KBM-7 (cell line): ENCODE data around the gene YOD1.
A peak's percentile ranks its signal among the peaks of the same experiment; 100 is the strongest.

ENCODE experiments used
- DNase-seq: peaks from one replicate; pipeline ENCODE4 v3.0.0-alpha.2; 2015
- in situ Hi-C: fragments of 300-500 bp; cut with MboI; formaldehyde crosslinking; loops from 2 replicates; pipeline ENCODE4 v1.14.3; 2020; ENCODE audit warnings: low sequenced_read_pairs, low pct_unique_long_range_greater_than_20kb, mixed read lengths

YOD1 gene

DNA sequence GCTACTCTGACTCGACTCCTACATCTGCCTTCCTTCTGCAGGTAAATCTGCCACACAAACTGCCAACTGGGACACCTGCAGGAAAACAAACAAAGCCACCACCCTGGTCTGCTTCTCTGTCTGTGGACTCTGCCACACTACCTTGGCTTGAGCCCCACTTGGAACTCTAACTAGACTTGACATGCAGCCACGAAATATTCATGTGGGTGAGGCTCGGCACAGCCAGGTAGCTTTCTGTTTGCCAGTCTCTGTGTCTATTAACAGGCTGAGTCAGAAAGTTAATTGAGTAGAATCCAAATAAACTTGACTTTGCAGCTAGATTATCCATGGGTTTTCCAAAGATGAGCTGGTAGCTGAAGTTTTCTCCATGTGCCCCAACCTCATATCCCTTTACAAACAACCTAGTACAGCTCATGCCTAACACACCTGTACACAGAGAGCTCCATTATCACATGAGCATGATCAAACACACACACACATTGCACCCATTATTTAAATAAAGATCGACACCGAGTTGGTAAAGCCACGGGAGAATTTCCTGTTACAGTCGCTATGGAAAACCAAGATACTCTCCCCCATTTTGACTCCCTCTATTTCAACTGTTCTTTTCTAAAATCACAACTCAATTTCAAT is 19.3 kb downstream of the YOD1 start:
- in situ Hi-C loops, result no loop called here
- no peak for DNase-seq

DNA sequence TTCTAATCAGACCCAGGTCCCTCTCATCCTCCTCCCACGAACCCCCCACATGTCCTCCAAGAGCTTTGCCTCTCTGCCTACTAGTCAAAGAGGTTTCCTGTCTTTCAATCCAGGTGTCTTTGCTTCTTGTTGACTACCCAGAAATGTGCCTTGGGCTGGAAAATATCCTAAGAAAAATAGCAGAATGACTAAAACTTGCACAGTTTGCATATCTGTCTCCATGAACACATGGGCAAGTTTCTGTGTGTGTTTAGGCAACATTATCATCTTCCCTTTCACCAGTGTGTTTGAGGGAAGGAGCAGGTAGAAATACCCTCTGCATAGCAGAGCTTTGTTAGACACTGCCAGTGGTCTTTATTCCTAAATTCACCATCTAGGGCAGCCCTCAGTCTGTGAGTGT is 20.0 kb downstream of the YOD1 start:
- no peak for DNase-seq
- in situ Hi-C loops, result no loop called here

DNA sequence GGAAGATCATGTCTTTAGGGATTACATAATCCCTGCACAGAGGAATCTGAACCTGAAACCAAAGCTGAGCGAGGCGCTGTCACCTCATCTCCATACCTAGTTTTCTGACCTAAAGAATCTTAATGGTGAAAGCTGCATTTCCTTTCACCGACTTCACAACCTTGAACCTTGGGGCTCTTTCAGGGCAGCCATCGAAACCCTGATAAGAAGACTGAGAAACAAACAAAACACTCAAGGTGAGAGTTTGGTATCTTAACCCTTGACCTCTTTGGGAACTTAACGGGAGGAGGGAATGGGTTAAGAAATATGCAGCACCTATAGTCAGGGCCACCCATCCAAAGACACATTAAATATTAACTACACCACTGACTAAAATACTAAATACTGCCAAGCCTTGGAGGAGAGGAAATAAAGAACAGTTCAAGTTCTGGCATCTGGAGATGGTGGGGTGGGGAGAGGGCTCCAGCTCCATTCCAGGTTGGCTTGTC is 20.4 kb downstream of the YOD1 start:
- DNase-seq, result no peak
- in situ Hi-C loops, result no loop called here

DNA sequence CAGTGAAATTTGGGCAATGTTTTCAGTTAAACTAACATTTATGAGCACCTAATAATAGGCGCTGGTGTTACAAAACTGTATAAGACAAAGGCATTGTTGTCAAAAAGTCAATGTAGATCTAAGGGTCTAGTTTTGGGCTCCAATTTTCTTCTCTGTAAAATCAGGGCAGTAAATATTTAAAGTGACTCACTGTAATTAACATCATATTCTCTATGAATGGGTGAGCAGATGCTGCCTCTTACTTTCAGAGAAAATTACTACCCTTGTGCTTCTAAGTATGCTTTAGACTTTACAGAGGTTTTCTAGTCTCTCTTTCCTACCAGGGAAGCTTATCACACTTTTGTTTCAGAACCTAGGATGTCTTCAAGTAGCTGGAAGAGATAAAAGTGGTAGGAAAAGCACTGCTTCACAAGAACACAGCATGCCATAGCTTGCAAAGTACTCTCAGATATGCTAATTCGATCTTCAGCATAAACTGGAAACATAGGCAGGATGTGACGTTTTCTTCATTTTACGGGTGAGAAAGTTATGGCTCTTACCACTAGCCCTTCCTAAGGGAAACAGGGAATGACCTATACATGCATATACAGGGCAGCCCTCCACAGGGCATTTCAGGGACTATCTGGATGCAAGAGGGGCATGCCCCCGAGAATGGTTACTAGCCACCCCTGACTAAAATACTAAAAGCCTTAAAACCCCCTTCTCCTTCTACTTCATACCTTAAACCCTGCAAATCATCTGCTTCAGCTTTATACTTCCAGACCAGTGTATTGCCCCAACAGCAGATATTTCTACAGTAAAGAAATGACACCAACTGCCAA is 21.1 kb downstream of the YOD1 start:
- in situ Hi-C loops, result no loop called here
- DNase-seq, result no peak

DNA sequence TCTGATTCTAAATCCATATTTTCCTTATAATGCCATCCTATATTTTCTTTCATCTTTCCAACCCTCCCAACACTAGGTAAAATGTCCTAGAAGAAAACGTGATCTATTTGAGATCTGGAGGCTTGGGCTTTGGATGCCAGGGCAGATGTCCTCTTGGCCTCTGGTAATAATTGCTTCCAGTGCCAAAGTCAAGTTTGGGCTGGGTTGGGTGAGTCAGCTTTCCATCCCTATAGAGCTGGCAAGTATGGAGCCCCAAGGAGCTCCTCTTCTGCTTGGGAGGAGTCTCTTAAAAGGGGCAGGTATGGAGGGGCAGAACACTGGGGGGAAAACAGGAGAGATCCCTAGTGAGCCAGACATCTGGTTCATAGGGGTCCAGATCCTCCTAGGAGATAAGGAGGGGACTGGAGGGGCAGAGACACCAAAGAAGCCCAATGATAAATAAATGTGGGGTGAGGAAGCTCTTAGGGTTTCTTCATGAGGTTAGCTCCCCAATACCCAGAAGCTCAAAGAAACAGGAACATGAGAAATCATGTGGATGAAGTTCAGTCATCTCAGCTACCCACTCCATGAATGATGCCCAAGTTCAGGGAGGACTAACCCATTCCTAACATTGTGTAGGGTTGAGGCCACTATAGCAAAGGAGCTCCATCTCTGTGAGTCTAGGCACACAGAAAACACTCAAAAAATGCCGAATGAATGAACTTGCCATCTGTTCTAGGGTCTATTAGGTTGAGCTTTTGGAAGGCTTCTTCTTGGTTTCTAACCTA is 21.9 kb downstream of the YOD1 start:
- no peak for DNase-seq
- in situ Hi-C loops, result no loop called here

DNA sequence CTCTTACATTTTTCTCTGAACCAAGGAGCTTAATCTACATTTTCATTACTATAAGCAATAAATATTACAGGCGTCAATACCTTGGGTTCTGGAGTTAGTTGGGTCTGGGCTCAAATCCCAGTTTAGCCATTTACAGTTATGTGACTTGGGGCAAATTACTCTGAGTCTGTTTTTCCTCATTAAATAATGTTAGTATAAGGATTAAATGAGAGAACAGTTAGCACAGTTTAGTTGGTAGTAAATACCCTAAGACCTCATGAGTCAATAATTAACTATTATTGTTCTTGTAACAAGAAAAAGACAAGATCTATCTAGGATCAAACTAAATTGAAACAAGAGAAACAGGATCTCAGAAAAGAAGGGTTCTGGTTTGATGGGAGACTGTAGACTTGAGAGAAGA is 23.1 kb downstream of the YOD1 start:
- in situ Hi-C loops, result no loop called here
- no peak for DNase-seq

DNA sequence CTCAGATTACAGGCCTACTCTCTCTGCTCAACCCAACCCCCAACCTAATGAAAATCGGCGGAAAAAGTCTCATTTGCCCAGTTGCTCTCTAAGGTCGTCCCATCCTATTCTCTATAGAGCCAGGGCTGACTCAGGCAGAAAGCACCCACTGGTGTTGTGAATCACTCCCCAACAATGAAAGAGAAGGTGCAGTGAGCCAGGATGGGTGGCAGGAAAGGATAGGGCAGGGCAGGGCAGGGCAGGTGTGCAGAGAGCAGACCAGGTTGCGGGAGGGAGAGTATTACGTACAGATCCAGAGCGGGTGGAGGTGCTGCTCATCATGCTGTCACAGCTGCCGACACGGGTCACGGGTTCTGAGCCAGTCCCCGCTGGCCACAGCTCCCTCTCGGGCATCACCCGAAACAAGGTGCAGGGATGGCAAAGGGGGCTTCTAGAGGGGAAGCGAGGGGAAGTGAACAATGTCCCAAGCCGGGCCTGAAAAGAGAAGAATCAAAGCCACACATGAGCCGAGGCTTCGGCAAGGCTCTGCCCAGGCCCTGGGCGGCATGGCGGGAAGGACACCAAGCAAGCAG is 23.7 kb downstream of the YOD1 start:
- no peak for DNase-seq
- in situ Hi-C loops, result no loop called here

DNA sequence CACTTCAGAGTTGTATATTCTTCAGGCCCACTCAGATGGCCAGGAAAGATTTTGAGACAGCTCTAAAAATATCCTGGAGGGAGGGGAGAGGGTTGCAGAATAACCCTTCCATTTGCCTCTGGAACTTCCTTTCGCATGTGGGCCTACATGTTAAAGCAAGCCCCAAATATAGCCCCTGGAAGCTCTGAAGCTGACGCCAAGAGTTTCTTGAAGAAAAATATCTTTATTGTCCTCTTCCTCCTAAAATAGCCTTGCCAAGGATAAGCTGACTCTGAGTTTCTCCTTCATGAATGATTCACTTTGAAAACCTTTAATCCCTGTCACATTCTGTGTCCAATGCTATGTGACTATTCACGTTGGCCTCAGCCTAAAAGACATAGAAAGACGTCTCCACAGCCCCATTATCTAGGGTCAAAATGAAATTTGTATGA is 24.9 kb downstream of the YOD1 start:
- in situ Hi-C loops, result no loop called here
- DNase-seq, result no peak

DNA sequence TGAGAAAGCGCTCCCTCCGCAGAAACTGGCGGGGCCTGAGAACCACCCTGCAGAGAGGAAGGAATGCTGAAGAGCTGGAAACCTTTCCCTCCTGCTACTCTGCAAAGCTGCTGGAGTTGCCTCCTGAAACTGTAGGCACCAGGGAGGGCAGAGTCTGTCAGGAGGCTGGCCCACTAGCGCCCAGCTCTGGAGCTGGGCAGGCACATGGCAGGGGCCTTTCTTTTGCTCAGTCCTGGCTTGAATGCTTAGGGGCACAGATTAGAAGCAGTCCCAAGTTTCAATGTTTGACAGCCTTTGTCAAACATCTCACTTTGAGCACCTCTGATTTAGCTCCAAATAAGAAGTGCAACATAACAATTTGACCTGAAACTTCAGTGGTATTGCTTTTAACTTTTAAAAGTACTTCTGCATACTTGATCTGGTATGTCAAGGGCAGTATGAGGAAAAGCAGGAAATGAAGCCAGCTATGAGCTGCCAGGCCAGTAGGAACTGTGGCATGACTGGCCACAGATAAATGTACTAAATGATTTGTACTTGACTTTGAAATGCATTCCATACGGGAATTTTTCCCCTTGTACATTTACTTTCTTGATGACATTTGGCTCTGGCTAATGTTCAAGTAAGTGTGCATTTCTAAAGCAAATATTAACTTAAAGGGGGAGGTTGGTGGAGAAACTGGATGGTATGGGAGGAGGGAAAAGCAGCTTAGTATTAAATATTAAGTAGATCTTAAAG is 25.7 kb downstream of the YOD1 start:
- DNase-seq, result no peak
- in situ Hi-C loops, result no loop called here

DNA sequence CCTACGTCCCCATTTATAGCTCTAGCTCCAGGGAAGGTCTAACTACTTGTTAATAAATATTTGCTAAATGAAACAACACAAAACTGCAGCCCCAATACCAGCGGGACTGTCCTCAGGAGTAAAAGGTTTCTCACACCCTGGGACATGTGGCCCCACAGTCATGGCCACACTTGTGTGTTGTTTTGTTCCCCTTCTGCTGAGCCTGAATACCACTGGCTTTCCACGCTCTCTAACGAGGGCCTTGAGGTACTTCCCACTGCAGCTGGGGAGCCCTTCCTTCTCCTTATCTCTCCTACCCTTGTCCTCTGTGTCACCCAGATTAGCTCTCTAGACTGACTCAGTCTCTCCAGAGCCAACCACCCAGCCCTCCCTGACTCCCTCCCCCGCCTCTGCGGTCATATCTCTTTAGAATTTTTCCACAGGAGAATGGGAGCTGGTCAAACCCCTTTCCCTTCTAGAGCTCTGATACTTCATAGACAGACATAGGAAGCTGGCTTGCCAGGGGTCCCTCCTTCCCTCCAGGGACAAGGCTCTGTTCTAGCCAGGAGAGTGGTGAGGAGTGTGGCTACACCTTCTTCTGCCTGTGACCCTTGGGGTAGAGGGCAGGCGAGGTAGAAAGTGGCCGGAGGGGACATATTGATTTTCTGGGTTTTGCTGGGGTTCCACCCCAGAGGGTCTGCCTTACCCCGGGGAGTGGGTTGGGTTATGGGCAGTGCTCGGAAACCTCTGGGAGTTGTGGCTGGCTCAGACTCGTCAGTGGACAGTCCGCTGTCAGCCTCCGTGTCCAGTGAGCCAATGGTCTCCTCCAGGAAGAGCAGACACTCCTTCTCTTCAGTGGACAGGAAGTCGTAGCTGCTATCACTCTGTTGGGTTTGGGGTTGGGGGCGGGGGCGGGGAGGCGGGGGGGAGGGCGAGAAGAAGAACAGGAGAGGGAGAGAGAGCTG is 26.5 kb downstream of the YOD1 start:
- peak; percentile 83 for DNase-seq
- in situ Hi-C loops, result no loop called here

DNA sequence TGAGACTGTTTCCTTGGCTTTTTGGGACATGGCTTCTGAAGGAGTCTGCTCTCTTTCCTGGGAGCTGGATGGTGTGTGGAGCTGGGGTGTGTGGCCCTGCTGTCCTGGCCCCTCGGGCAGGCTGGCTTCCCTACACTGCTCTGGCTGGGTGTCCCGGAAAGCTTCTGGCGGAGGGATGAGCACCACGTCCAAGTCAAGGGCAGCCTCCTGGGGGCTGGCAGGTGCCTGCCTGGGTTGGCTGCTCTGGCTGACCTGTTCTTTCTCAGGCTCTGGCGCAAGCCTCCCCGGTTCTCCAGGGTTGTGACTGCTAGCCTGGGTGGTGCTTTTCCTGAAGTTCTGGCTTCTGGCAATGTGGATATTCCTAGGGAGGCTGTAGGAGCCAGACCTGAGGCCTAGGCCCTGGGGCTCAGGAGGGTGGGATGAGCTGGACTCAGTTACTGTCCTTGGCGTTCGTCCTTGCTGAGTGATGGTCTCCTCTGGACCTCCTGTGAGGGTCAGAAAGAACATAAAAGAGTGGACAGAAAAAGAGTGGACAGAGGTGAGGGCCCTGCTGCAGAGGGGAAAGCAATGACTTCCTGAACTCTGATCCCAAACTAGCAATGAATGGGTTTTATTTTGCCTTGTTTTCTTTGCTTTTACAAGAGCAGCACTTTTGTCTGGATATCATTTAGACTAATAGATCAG is 27.9 kb downstream of the YOD1 start:
- in situ Hi-C loops, result no loop called here
- no peak for DNase-seq

DNA sequence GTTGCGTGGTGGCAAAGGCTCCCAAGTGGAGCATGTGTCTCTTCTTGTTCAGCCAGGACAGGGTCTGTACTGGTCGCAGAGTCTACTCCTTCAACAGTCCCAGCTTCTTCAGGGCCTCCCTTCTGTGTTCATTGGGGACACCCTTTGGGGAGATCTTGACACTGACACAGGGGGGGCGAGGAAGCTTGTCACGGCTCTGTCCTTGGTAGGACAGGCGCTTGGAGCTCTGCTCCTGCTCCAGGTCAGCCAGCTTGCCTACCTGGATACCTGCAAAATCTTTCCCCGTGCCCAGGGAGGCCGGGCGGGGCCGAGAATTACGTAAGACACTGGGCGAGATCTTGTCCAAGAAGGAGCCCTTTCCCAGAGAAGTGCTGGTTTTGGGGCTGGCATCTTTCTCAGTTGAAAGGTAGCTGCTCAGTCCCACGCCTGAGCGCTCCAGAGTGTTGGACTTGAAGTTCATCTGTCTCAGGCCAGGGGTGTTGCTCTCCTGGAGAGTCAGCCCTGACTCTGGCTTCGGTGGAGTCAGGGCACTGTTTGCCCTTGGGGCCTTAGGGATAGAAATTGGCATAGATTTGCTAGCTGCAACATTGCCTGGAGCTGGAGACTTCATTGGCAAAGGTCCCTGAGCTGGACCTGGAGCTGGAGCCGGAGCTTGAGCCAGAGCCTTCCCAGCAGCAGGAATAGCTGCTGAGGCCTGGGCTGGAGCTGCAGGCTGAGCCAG is 29.0 kb downstream of the YOD1 start:
- in situ Hi-C loops, result no loop called here
- DNase-seq, result no peak

DNA sequence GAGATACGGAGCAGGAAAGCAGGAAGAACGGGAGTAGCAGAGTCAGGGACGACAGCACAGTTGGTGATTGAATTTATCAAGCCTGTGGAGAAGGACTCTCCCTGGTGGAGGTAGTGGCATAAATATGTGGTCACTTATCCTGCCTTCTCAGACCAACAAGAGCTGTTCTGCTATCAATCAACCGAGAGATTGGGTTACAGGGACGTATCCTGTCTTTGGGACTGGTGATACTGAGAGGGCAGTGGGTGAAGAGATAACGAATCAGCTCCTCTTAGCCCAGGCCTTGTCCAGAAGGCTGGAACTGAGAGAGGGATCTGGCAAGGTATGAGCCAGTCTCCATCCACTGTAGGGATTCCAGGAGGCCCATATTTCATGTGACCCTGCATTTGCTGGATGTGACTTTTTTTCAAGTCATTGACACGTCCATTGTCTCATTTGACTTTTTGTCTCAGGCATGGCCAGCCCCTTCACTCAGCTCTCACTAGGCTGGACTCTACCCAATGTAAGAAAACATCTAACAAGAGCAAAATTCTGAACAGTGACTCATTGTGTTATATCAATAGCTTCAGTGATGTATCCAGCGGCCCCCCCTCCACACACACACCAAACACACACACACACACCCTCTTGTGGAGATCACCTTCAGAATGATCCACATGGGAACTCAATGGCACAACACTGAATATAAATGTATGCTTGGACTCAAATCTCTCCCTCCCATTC is 29.7 kb downstream of the YOD1 start:
- DNase-seq, result no peak
- in situ Hi-C loops, result no loop called here

DNA sequence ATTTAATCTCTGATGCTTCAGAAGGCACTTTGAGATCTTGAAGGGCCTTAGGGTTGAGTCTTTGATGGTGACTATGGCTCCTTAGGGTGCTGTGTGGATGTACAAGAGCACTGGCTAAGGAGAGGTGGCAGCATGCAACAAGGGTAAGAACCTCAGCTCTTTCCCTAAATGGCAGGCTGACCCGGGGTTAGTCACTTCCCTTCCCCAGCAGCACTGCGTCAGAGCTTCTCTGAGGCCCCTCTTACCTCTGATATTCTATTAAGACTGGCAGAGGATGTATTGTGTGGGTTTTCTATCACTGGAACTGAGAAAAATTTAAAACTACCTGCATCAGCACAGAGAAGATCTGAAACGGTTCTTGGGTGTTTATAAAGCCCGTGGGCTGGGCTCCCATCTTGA is 30.3 kb downstream of the YOD1 start:
- in situ Hi-C loops, result no loop called here
- DNase-seq, result no peak

DNA sequence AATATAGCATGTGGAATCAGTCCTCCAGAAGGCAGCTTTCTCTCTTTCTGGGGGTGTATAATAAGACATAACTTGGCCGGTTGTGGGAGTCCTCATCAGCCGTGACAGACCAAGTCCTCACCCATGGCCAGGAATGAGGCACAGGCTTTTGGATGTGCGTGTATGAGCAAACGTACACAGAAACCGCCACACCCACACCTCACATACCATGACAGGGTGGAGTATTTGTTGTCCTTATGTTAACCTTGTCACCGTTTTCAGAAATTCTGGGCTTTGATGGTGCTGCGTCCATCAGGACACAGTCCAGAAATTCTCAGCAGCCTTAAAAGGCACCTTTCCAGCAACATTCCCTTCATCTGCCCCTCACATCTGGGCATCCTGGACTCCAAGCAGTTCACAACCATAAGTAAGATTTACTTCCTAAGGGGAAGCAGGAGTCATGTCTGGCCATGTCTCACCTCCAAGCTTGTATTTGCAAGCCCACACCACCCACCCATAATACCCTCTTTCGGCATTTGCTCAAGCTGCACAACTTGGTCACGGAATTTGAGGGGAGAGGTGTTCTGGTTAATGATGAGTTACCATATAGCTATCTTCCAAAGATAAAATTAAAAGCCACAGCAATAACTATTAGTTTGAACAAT is 30.8 kb downstream of the YOD1 start:
- no peak for DNase-seq
- in situ Hi-C loops, result no loop called here

DNA sequence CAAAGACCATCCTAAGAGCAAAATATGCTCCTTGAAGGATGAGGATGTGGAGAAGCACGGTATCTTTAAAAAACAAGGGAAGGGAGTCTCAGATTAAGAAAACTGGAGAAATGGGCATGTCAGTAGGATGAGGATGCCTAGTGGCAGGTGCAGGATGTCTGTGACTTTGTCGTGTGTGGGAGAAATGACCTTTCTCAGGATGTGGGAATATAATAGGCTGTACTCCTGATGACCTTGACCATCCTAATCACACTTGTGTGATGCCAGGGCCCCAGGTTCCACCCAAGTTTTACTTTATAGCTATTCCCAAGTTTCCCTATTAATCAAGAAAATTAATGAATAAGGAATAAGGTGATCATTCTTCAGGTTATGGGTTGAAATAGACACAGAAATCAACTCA is 31.3 kb downstream of the YOD1 start:
- no peak for DNase-seq
- in situ Hi-C loops, result no loop called here
